Neuronal stem cell (in vitro differentiated cells): Measurements from ENCODE around the gene CNOT2.

Experiments used
- DNase-seq: peaks from one replicate; pipeline ENCODE4 v3.0.0-alpha.2; 2013; ENCODE audit warnings: low spot score
- H2AFZ ChIP-seq: one replicate; pipeline ENCODE4 v1.6.1; 2013; ENCODE audit warnings: mild to moderate bottlenecking, low read length, inconsistent platforms
- H2AK5ac ChIP-seq: 2 replicates; pipeline ENCODE4 v1.6.1; 2013; ENCODE audit warnings: low read depth, mild to moderate bottlenecking, inconsistent platforms, low read length, moderate library complexity, mixed read lengths
- H2BK120ac ChIP-seq: 2 replicates; pipeline ENCODE4 v1.6.1; 2013; ENCODE audit warnings: low read depth, mild to moderate bottlenecking, inconsistent platforms, low read length, moderate library complexity, mixed read lengths
- H2BK12ac ChIP-seq: one replicate; pipeline ENCODE4 v1.6.1; 2013; ENCODE audit warnings: low read length, inconsistent platforms
- H2BK15ac ChIP-seq: 2 replicates; pipeline ENCODE4 v1.6.1; 2013; ENCODE audit warnings: mild to moderate bottlenecking, low read length, inconsistent platforms, mixed read lengths
- H2BK5ac ChIP-seq: one replicate; pipeline ENCODE4 v1.6.1; 2013; ENCODE audit warnings: inconsistent platforms, mild to moderate bottlenecking, low read length, moderate library complexity
- H3K14ac ChIP-seq: one replicate; pipeline ENCODE4 v1.6.1; 2013; ENCODE audit warnings: low read length, inconsistent platforms
- H3K18ac ChIP-seq: 2 replicates; pipeline ENCODE4 v1.6.1; 2013; ENCODE audit warnings: low read length, inconsistent platforms
- H3K23ac ChIP-seq: 2 replicates; pipeline ENCODE4 v1.6.1; 2013; ENCODE audit warnings: low read depth, mild to moderate bottlenecking, mixed read lengths, low read length, inconsistent platforms; ENCODE audit not compliant: poor library complexity
- H3K27ac ChIP-seq: replicated peaks from 3 replicates; pipeline ENCODE4 v1.5.1; 2013; ENCODE audit warnings: low read length, inconsistent platforms
- H3K27me3 ChIP-seq, 3 experiments: 2 replicates each; pipeline ENCODE4 v1.6.1; 2013; ENCODE audit warnings: low read length in 3 of 3, mild to moderate bottlenecking in 2 of 3, inconsistent platforms in 1 of 3, low read depth in 1 of 3, mixed read lengths in 1 of 3, moderate library complexity in 1 of 3; ENCODE audit not compliant: control insufficient read depth in 3 of 3, insufficient read depth in 3 of 3
- H3K36me3 ChIP-seq, 2 donors: replicated peaks in 1 of 2; 2 replicates each; pipeline ENCODE4 v1.6.1; 2013; ENCODE audit warnings: low read length in 2 of 2; ENCODE audit not compliant: control insufficient read depth in 2 of 2, insufficient read depth in 2 of 2
- H3K4ac ChIP-seq: 2 replicates; pipeline ENCODE4 v1.6.1; 2013; ENCODE audit warnings: inconsistent platforms, mild to moderate bottlenecking, low read length, moderate library complexity
- H3K4me1 ChIP-seq, 2 donors: 1 replicate in 1 of 2; 2 replicates in 1 of 2; pipeline ENCODE4 v1.6.1; 2013; ENCODE audit warnings: low read length in 2 of 2, low read depth in 1 of 2; ENCODE audit not compliant: control insufficient read depth in 2 of 2, insufficient read depth in 1 of 2
- H3K4me2 ChIP-seq: one replicate; pipeline ENCODE4 v1.6.1; 2013; ENCODE audit warnings: mild to moderate bottlenecking, low read length, inconsistent platforms; ENCODE audit not compliant: insufficient read depth, poor library complexity, severe bottlenecking
- H3K4me3 ChIP-seq, 2 donors: 2 replicates each; pipeline ENCODE4 v1.5.1; 2013; ENCODE audit warnings: low read length in 2 of 2, mild to moderate bottlenecking in 2 of 2, inconsistent platforms in 1 of 2, moderate library complexity in 1 of 2
- H3K79me1 ChIP-seq: one replicate; pipeline ENCODE4 v1.6.1; 2013; ENCODE audit warnings: low read depth, mild to moderate bottlenecking, inconsistent platforms, low read length, moderate library complexity
- H3K9ac ChIP-seq: one replicate; pipeline ENCODE4 v1.6.1; 2013; ENCODE audit warnings: mild to moderate bottlenecking, low read depth, low read length, inconsistent platforms; ENCODE audit not compliant: poor library complexity
- H3K9me3 ChIP-seq, 2 donors: replicated peaks in 1 of 2; 2 replicates each; pipeline versions ENCODE3 to v1.6.1; 2013; ENCODE audit warnings: low read length in 2 of 2, mild to moderate bottlenecking in 2 of 2, inconsistent platforms in 1 of 2, low read depth in 1 of 2, mixed read lengths in 1 of 2, moderate library complexity in 1 of 2; ENCODE audit not compliant: control insufficient read depth in 2 of 2, insufficient read depth in 1 of 2
- H4K8ac ChIP-seq: one replicate; pipeline ENCODE4 v1.6.1; 2013; ENCODE audit warnings: low read depth, mild to moderate bottlenecking, inconsistent platforms, low read length, moderate library complexity
- H4K91ac ChIP-seq: one replicate; pipeline ENCODE4 v1.6.1; 2013; ENCODE audit warnings: low read length, low read depth, mild to moderate bottlenecking, inconsistent platforms; ENCODE audit not compliant: poor library complexity
- WGBS, 2 donors: extraction: QIAGEN DNeasy Blood & Tissue Kit; methylation state at CpG; one replicate each; pipeline ENCODE4 v1.1.7; 2013; ENCODE audit warnings: missing lambda C conversion rate in 2 of 2, mixed read lengths in 1 of 2; ENCODE audit not compliant: insufficient read length in 2 of 2, insufficient replicate concordance in 1 of 2; ENCODE audit errors: extremely low coverage in 2 of 2; 5-methylcytosine and 5-hydroxymethylcytosine counted together

Gene CNOT2

DNA sequence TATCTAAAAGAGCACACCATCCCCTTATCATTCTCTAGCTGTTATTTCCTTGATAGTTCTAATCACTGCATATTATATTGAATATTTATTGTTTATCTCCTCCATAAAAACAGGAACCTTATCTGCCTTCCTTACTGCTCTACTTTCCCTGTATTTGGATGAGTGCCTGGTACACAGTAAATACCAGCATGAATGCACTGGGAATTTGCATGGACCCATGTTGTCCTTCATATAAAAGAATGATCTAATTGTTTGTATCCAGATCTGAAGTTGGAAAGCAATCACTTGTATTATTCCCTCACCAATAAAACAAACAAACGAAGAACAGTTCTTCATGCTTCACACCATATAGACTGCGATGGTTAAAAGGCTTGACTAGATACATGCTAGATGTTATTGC is 15.3 kb upstream of the CNOT2 start:
- H4K91ac ChIP-seq: no peak overlapping the region
- no peaks in the 10 kb centered on the region for H3K4me1 ChIP-seq
- H3K27ac ChIP-seq: no peak overlapping the region
- H3K79me1 ChIP-seq: no peaks in the 10 kb centered on the region
- H3K27me3 ChIP-seq: no peaks in the 10 kb centered on the region
- no peak overlapping the region for H2BK5ac ChIP-seq
- no CpG with 5 or more reads among the region's 2 CpGs for WGBS, 2 donors
- H2BK12ac ChIP-seq: no peak overlapping the region
- no peak overlapping the region for H3K4me3 ChIP-seq
- peaks cover 0 to under 1% of the 10 kb centered on the region in 2 donors for H3K9me3 ChIP-seq
- H3K4ac ChIP-seq: no peak overlapping the region
- no peak overlapping the region for H2AK5ac ChIP-seq
- H3K14ac ChIP-seq: no peak overlapping the region
- H4K8ac ChIP-seq: no peak overlapping the region
- no peak overlapping the region for H2BK120ac ChIP-seq
- no peak overlapping the region for H3K4me2 ChIP-seq
- no peak overlapping the region for H3K9ac ChIP-seq
- no peak overlapping the region for H3K23ac ChIP-seq
- H2BK15ac ChIP-seq: no peak overlapping the region
- H2AFZ ChIP-seq: no peak overlapping the region
- no peak for DNase-seq
- H3K36me3 ChIP-seq: no peaks in the 10 kb centered on the region
- no peak overlapping the region for H3K18ac ChIP-seq

DNA sequence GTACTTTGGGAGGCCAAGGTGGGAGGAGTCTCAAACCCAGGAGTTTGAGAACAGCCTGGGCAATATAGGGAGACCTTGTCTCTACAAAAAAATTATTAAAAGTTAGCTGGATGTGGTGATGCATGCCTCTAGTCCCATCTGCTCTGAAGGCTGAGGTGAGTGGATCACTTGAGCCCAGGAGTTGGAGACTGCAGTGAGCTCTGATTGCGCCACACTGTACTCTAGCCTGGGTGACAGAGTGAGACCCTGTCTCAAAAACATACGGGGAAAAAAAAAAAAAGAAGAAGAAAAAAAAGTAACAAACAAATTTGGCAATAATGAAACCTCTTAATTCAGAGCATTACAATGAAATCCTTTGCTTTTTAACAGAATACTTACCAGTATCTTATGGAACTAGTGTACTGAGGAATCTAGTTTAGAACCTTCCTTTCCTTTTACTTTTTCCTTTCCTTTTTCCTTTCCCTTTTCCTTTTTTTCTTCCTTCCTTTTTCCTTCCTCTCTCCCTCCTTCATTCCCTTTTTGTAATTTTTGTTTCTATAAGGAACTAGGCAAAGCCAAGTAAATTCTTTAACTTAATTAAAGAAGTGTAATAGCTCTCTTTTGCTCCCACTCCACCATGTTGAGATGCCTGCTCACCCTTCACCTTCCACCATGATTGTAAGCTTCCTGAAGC is 12.2 kb upstream of the CNOT2 start:
- no peak overlapping the region for H2BK120ac ChIP-seq
- H3K9me3 ChIP-seq: peaks cover 0 to 7% of the 10 kb centered on the region in 2 donors
- no peak overlapping the region for H3K18ac ChIP-seq
- no peak overlapping the region for H2AFZ ChIP-seq
- no peak overlapping the region for H3K4me3 ChIP-seq
- no peak overlapping the region for H2BK15ac ChIP-seq
- no peak overlapping the region for H3K14ac ChIP-seq
- no peaks in the 10 kb centered on the region for H3K36me3 ChIP-seq
- H3K79me1 ChIP-seq: no peaks in the 10 kb centered on the region
- H2BK5ac ChIP-seq: no peak overlapping the region
- no CpG with 5 or more reads among the region's 2 CpGs for WGBS, 2 donors
- H4K8ac ChIP-seq: no peak overlapping the region
- H3K23ac ChIP-seq: no peak overlapping the region
- H3K4me2 ChIP-seq: no peak overlapping the region
- no peaks in the 10 kb centered on the region for H3K27me3 ChIP-seq
- H4K91ac ChIP-seq: no peak overlapping the region
- no peak overlapping the region for H3K4ac ChIP-seq
- no peaks in the 10 kb centered on the region for H3K4me1 ChIP-seq
- H2AK5ac ChIP-seq: no peak overlapping the region
- DNase-seq: no peak
- no peak overlapping the region for H2BK12ac ChIP-seq
- no peak overlapping the region for H3K27ac ChIP-seq
- no peak overlapping the region for H3K9ac ChIP-seq

DNA sequence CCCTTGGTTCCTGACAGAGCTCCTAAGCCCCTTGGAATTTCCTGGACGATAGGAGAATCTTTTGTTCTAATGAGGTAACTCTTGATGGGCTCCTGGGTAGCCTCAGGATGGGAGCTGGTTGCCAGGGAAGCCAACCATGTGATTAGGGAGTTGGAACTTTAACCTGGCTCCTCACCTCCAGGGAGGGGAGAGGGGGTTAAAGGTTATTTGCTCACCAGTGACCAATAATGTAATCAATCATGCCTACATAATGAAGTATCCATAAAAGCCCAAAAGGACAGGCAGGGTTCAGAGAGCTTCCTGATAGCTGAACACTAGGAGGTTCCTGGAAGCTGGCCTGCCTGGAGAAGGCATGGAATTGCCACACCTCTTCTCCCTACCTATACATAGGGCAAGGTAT is 6.2 kb upstream of the CNOT2 start:
- no peak overlapping the region for H3K4me2 ChIP-seq
- H2BK15ac ChIP-seq: no peak overlapping the region
- H3K27me3 ChIP-seq: no peaks in the 10 kb centered on the region
- no peak overlapping the region for H2BK12ac ChIP-seq
- H3K9ac ChIP-seq: no peak overlapping the region
- WGBS, 2 donors: no CpG with 5 or more reads among the region's 1 CpG
- no peak overlapping the region for H2AK5ac ChIP-seq
- H3K4me1 ChIP-seq: peaks cover 0 to 10% of the 10 kb centered on the region in 2 donors
- H3K79me1 ChIP-seq: no peaks in the 10 kb centered on the region
- DNase-seq: peak; percentile 24
- H4K91ac ChIP-seq: no peak overlapping the region
- H3K4ac ChIP-seq: no peak overlapping the region
- H3K14ac ChIP-seq: no peak overlapping the region
- no peak overlapping the region for H4K8ac ChIP-seq
- peaks cover 0 to 42% of the 10 kb centered on the region in 2 donors for H3K9me3 ChIP-seq
- H2BK5ac ChIP-seq: no peak overlapping the region
- H2AFZ ChIP-seq: no peak overlapping the region
- peaks cover 3 to 43% of the 10 kb centered on the region in 2 donors for H3K36me3 ChIP-seq
- H3K23ac ChIP-seq: no peak overlapping the region
- no peak overlapping the region for H2BK120ac ChIP-seq
- H3K4me3 ChIP-seq: no peak overlapping the region
- no peak overlapping the region for H3K18ac ChIP-seq
- H3K27ac ChIP-seq: peak overlapping the region; percentile 10

DNA sequence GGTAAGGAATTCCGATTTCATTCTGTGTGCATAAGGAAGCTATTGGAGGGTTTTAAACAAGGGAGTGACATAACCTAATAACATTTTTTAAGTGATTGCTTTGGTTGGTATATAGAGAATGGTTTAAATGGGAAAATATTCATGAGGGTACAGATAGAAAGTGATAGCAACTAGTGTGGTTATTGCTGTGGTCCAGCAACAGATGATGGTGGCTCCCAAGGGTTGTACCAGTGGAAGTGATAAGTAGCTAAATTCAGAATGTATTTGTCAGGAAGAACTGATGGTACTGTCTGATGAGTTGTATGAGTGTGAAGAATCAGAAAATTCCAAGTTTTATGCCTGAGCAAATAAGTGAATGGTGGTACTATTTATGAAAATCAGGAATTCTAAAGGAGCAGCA is 2.6 kb upstream of the CNOT2 start:
- no peak overlapping the region for H2BK5ac ChIP-seq
- no peak overlapping the region for H4K91ac ChIP-seq
- H3K9me3 ChIP-seq: peaks cover 0 to 36% of the 10 kb centered on the region in 2 donors
- no peak overlapping the region for H3K27ac ChIP-seq
- no CpG with 5 or more reads among the region's 1 CpG for WGBS, 2 donors
- H2AFZ ChIP-seq: no peak overlapping the region
- no peak overlapping the region for H3K14ac ChIP-seq
- no peak overlapping the region for H4K8ac ChIP-seq
- no peaks in the 10 kb centered on the region for H3K27me3 ChIP-seq
- H2BK12ac ChIP-seq: no peak overlapping the region
- no peak for DNase-seq
- no peaks in the 10 kb centered on the region for H3K79me1 ChIP-seq
- no peak overlapping the region for H3K18ac ChIP-seq
- no peak overlapping the region for H3K4ac ChIP-seq
- no peak overlapping the region for H3K4me2 ChIP-seq
- H3K4me1 ChIP-seq: peaks cover 0 to 16% of the 10 kb centered on the region in 2 donors
- no peak overlapping the region for H3K23ac ChIP-seq
- no peak overlapping the region for H2AK5ac ChIP-seq
- H3K9ac ChIP-seq: no peak overlapping the region
- no peak overlapping the region for H2BK120ac ChIP-seq
- H2BK15ac ChIP-seq: no peak overlapping the region
- H3K4me3 ChIP-seq: no peak overlapping the region
- H3K36me3 ChIP-seq: peaks cover 3 to 43% of the 10 kb centered on the region in 2 donors
